ENCODE measurements around the gene GOLGA7B. TPM values are rescaled to one million over a fixed set of nuclear protein-coding genes. Genes with fewer than 3 reads are reported as not detected.
A peak's percentile ranks its signal among the peaks of the same experiment; 100 is the strongest.

GOLGA7B gene
- total RNA-seq, 1 donor from 2014 or later, result 0.98 TPM

- TF ChIP-seq, protein P1, sequence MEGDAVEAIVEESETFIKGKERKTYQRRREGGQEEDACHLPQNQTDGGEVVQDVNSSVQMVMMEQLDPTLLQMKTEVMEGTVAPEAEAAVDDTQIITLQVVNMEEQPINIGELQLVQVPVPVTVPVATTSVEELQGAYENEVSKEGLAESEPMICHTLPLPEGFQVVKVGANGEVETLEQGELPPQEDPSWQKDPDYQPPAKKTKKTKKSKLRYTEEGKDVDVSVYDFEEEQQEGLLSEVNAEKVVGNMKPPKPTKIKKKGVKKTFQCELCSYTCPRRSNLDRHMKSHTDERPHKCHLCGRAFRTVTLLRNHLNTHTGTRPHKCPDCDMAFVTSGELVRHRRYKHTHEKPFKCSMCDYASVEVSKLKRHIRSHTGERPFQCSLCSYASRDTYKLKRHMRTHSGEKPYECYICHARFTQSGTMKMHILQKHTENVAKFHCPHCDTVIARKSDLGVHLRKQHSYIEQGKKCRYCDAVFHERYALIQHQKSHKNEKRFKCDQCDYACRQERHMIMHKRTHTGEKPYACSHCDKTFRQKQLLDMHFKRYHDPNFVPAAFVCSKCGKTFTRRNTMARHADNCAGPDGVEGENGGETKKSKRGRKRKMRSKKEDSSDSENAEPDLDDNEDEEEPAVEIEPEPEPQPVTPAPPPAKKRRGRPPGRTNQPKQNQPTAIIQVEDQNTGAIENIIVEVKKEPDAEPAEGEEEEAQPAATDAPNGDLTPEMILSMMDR (IDR thresholded peaks at IDR 0.05), result peak; percentile 74
- Histone ChIP-seq H3K36me3 (no peaks in the 10 kb centered on the region), H3K27me3 (peaks cover 6% of the 10 kb centered on the region), H3K27ac (no peak overlapping the region), H3K9me3 (no peaks in the 10 kb centered on the region), H3K4me1 (peaks cover 10% of the 10 kb centered on the region), H3K4me3 (no peak overlapping the region)
- intact Hi-C loops (cut with DNase I), result no loop called here
- DNase-seq, result peak; percentile 91
- ATAC-seq, result peak; percentile 97
Observed at GRCh38 chr10:97869091-97870042, 19.7 kb downstream of the GOLGA7B start.

- Histone ChIP-seq H3K4me3 (no peak overlapping the region), H3K27me3 (no peaks in the 10 kb centered on the region), H3K27ac (no peak overlapping the region), H3K36me3 (no peaks in the 10 kb centered on the region), H3K9me3 (no peaks in the 10 kb centered on the region), H3K4me1 (peaks cover 10% of the 10 kb centered on the region)
- ATAC-seq (no peak), DNase-seq (no peak)
- TF ChIP-seq, protein P1 (IDR thresholded peaks at IDR 0.05), result no peak
- intact Hi-C loops (cut with DNase I), result no loop called here
Observed at GRCh38 chr10:97870990-97871389, 21.3 kb downstream of the GOLGA7B start.

- intact Hi-C loops (cut with DNase I), result no loop called here
- peaks cover 10% of the 10 kb centered on the region for H3K4me1 ChIP-seq
Observed at GRCh38 chr10:97873569-97873968, 23.9 kb downstream of the GOLGA7B start.

DNA sequence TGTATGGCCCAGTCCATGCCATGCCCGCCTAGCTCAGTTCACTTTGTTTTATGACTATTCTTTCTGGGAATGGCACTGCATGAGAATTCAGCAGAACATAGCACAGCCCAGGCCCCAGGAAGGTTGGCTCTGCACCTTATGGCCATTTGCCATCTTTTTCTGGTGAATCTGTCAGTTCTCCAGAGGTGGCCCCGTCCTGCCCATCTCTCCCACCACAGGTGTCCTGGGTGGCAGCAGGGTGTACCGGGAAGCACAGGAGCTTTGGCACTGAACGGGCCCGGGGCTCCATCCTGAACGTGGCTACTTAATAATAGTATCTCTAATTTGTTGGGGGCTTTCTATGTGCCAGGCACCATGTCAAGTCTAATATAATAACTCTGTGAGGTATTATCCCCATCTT, 24.7 kb downstream of the GOLGA7B start:
- intact Hi-C loops (cut with DNase I), result no loop called here
- peaks cover 4% of the 10 kb centered on the region for H3K4me1 ChIP-seq
- H3K36me3 ChIP-seq, result no peaks in the 10 kb centered on the region
- H3K4me3 ChIP-seq, result no peak overlapping the region
- ATAC-seq (no peak), DNase-seq (no peak)
- TF ChIP-seq, protein P1 (IDR thresholded peaks at IDR 0.05), result no peak
- no peak overlapping the region for H3K27ac ChIP-seq
- no peaks in the 10 kb centered on the region for H3K9me3 ChIP-seq
- no peaks in the 10 kb centered on the region for H3K27me3 ChIP-seq

More at GRCh38 chr10:97873569-97873968, 23.9 kb downstream of the GOLGA7B start:
- no peak for ATAC-seq
- no peak overlapping the region for H3K27ac ChIP-seq
- no peaks in the 10 kb centered on the region for H3K9me3 ChIP-seq
- no peak for DNase-seq
- TF ChIP-seq, protein P1 (IDR thresholded peaks at IDR 0.05), result no peak
- H3K27me3 ChIP-seq, result no peaks in the 10 kb centered on the region
- no peak overlapping the region for H3K4me3 ChIP-seq
- H3K36me3 ChIP-seq, result no peaks in the 10 kb centered on the region

- Histone ChIP-seq H3K27me3 (no peaks in the 10 kb centered on the region), H3K4me3 (no peak overlapping the region), H3K9me3 (no peaks in the 10 kb centered on the region), H3K4me1 (no peaks in the 10 kb centered on the region), H3K27ac (no peak overlapping the region), H3K36me3 (no peaks in the 10 kb centered on the region)
- DNase-seq (no peak), ATAC-seq (no peak)
- intact Hi-C loops (cut with DNase I), result no loop called here
- TF ChIP-seq, protein P1 (IDR thresholded peaks at IDR 0.05), result no peak
Observed at GRCh38 chr10:97875391-97875790, 25.7 kb downstream of the GOLGA7B start.
